ENCODE measurements around the gene DDX50. TPM values are rescaled to one million over a fixed set of nuclear protein-coding genes. Genes with fewer than 3 reads are reported as not detected.

Gene DDX50
- total RNA-seq, 4 donors from 2014 or later = 17.2 to 25.9 (median 23.7) TPM

DNA sequence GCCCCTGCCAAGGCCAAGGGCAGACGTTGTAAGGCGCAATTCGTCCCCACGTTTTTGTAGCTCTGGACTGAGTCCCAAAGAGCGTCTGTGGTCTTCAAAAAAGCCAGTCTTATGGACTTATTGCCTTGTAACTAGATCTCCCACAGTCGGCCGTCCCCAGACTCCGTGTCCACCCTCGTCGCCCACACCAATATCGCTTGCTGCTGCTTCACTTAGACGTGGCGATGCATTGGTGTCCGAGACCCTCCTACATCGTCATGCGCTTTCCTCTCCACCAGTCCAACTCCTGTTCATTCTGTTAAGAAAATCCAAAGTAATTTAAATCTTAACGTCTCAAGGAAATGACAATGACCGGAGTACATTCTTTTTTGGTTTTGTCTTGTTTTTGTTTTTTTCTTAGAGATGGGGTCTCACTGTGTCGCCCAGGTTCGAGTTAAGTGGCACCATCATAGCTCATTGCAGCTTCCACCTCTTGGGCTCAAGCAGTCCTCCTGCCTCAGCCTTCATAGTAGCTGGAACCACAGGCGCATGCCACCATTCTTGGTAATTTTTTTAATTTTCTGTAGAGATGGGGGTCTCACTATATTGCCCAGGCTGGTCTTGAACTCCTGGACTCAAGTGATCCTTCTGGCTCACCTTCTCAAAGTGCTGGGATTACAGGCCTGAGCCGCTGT lies 88.3 kb downstream of the DDX50 start:
- ATAC-seq (no peak), DNase-seq (no peak)
- in situ Hi-C loops (cut with MboI; ENCODE audit: low sequenced_read_pairs in 4 of 4) = loop anchor here in 2 of 4 donors (10.0 to 25.0 kb wide), 3 partner anchors 195 to 423 kb away; partner anchors contain the start of genes SUPV3L1 (in 1 of the 2) and TACR2 (in 1 of the 2)
- Histone ChIP-seq H3K27me3 (no peaks in the 10 kb centered on the region), H3K27ac (peak overlapping the region; percentile 78 to 87 (median 84)), H3K4me1 (peaks cover 38 to 48% of the 10 kb centered on the region in 2 donors), H3K9me3 (no peaks in the 10 kb centered on the region), H3K4me3 (peak overlapping the region; percentile 90 to 92 (median 90)), H3K36me3 (peaks cover 0 to 14% of the 10 kb centered on the region in 2 donors)
- TF ChIP-seq, protein P1, sequence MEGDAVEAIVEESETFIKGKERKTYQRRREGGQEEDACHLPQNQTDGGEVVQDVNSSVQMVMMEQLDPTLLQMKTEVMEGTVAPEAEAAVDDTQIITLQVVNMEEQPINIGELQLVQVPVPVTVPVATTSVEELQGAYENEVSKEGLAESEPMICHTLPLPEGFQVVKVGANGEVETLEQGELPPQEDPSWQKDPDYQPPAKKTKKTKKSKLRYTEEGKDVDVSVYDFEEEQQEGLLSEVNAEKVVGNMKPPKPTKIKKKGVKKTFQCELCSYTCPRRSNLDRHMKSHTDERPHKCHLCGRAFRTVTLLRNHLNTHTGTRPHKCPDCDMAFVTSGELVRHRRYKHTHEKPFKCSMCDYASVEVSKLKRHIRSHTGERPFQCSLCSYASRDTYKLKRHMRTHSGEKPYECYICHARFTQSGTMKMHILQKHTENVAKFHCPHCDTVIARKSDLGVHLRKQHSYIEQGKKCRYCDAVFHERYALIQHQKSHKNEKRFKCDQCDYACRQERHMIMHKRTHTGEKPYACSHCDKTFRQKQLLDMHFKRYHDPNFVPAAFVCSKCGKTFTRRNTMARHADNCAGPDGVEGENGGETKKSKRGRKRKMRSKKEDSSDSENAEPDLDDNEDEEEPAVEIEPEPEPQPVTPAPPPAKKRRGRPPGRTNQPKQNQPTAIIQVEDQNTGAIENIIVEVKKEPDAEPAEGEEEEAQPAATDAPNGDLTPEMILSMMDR (IDR thresholded peaks at IDR 0.05 in 4 of 5, conservative IDR thresholded peaks at IDR 0.05 in 1 of 5) = no peak
- no peak for TF ChIP-seq POLR2A (IDR thresholded peaks at IDR 0.05)
- intact Hi-C loops (cut with DNase I; ENCODE audit: low total_unique reads) = loop anchor here (1.0 to 2.0 kb wide), 2 partner anchors 104 to 133 kb away; no protein-coding TSS in a partner anchor

DNA sequence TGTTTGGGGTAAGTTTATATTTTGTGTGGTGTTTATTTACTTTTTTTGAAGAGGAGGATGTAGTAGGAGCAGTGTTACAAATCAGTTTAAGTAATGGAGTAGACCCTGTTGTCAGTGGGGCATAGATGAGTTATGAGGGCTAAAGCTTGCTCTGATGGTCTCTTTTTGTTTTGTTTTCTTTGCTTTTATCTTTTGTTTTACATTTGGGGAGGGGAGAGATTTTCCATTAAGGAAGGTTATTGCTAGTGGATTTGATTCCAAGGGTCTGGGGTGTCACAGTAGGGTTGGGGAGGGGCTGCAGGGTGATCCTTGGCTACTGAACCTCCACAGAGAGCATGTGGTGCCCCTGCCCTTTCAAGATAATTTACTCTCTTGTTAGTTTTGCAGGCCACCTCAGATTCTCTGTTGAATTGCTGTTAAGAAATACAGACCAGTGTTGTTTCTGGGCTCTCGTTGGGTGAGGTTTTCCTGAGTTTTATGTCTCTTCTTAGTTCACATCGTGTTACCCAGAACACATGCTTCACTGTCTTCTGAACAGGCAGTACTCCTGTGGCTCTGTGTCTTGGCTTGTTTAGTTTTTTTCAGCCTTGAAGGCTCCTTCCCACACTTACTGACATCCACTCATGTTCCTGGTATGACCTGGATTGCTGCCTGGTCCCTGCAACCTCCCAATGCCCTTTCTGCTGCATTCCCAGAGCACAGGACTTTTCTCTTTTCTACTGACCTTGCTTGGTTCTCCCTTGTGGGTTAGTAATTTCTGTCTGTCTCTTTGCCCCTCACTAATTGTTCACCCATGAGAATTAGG lies 91.7 kb downstream of the DDX50 start:
- no peaks in the 10 kb centered on the region for H3K27me3 ChIP-seq
- H3K36me3 ChIP-seq = no peaks in the 10 kb centered on the region
- peak; percentile 39 to 45 for ATAC-seq
- TF ChIP-seq POLR2A (IDR thresholded peaks at IDR 0.05) = no peak
- TF ChIP-seq, protein P1 (IDR thresholded peaks at IDR 0.05 in 4 of 5, conservative IDR thresholded peaks at IDR 0.05 in 1 of 5) = no peak
- H3K4me1 ChIP-seq = peaks cover 48 to 62% of the 10 kb centered on the region in 2 donors
- no peaks in the 10 kb centered on the region for H3K9me3 ChIP-seq
- H3K27ac ChIP-seq = peak overlapping the region; percentile 53 to 72 (median 63)
- intact Hi-C loops (cut with DNase I; ENCODE audit: low total_unique reads) (no loop called here), in situ Hi-C loops (cut with MboI; ENCODE audit: low sequenced_read_pairs in 4 of 4) (loop anchor here in 3 of 4 donors (5.0 to 25.0 kb wide), 4 partner anchors 99 to 419 kb away; partner anchors contain the start of gene TACR2 (in 1 of the 3))
- peak; percentile 32 to 55 for DNase-seq
- no peak overlapping the region for H3K4me3 ChIP-seq

Other genes starting within 250 kb of the DDX50 start
- 10 to 100 TPM; 17.8 to 71.3 (median 37.7) TPM for gene CCAR1, start 180.1 kb upstream of the DDX50 start, total RNA-seq
- 1 to 10 TPM in 2 of 4 donors, under 1 TPM in 2; 0.10 to 1.5 (median 1.1) TPM for gene STOX1, start 73.8 kb upstream of the DDX50 start, total RNA-seq
- 10 to 100 TPM; 44.4 to 66.8 (median 53.7) TPM for gene DDX21, start 54.9 kb downstream of the DDX50 start, total RNA-seq
- 10 to 100 TPM; 24.0 to 41.3 (median 33.9) TPM for gene KIFBP, start 87.5 kb downstream of the DDX50 start, total RNA-seq
- 10 to 100 TPM; 27.1 to 73.1 (median 37.8) TPM for gene SRGN, start 186.8 kb downstream of the DDX50 start, total RNA-seq
- 10 to 100 TPM; 21.0 to 31.1 (median 25.4) TPM for gene VPS26A, start 222.9 kb downstream of the DDX50 start, total RNA-seq